Heart left ventricle (tissue), 16 donors: Measurements from ENCODE around the gene PTTG1. TPM values are rescaled to one million over a fixed set of nuclear protein-coding genes. Genes with fewer than 3 reads are reported as not detected.

Source experiments
- ATAC-seq, 4 donors: fragments of 200-7000 bp; cut with Tn5 transposase; one replicate each; pipeline ENCODE4 v1.9.1; 2020 to 2022; ENCODE audit warnings: moderate library complexity in 4 of 4, mild to moderate bottlenecking in 3 of 4, moderate number of reproducible peaks in 1 of 4
- DNase-seq, 5 donors: peaks; one replicate each; pipeline ENCODE4 v3.0.0-alpha.2; 2020
- H3K27ac ChIP-seq, 12 donors: fragments of 200-600 bp; sonication (generic) in 4 of 12; one replicate each; pipeline versions ENCODE4 v1.5.0 to v1.8.0; 2016 to 2022; ENCODE audit warnings: mild to moderate bottlenecking in 2 of 12
- H3K27me3 ChIP-seq, 9 donors: fragments of 200-600 bp; sonication (generic) in 2 of 9; one replicate each; pipeline versions ENCODE4 v1.5.1 to v1.8.0; 2016 to 2022; ENCODE audit warnings: mild to moderate bottlenecking in 3 of 9
- H3K36me3 ChIP-seq, 9 donors: fragments of 200-600 bp; sonication (generic) in 2 of 9; one replicate each; pipeline versions ENCODE4 v1.5.0 to v1.8.0; 2018 to 2022; ENCODE audit warnings: mild to moderate bottlenecking in 2 of 9
- H3K4me1 ChIP-seq, 12 donors: fragments of 200-600 bp; sonication (generic) in 4 of 12; one replicate each; pipeline versions ENCODE4 v1.5.0 to v1.8.0; 2016 to 2022; ENCODE audit warnings: mild to moderate bottlenecking in 3 of 12
- H3K4me3 ChIP-seq, 12 donors: fragments of 200-600 bp; sonication (generic) in 4 of 12; one replicate each; pipeline versions ENCODE4 v1.5.0 to v1.8.0; 2017 to 2022; ENCODE audit warnings: mild to moderate bottlenecking in 9 of 12, moderate library complexity in 4 of 12
- H3K9me3 ChIP-seq, 12 donors: fragments of 200-600 bp; sonication (generic) in 4 of 12; one replicate each; pipeline versions ENCODE4 v1.5.0 to v1.8.0; 2016 to 2022; ENCODE audit warnings: mild to moderate bottlenecking in 1 of 12
- POLR2A ChIP-seq, 2 donors: fragments of 450-650 bp; IDR thresholded peaks; one replicate each; pipeline ENCODE4 v1.6.1; 2017; ENCODE audit warnings: antibody characterized with exemption in 2 of 2, mild to moderate bottlenecking in 2 of 2, moderate library complexity in 2 of 2
- WGBS, 4 donors: extraction: QIAGEN DNeasy Blood & Tissue Kit in 2 of 4; methylation state at CpG; one replicate each; pipeline versions ENCODE4 v1.1.5 to v1.1.7; 2013 to 2018; 5-methylcytosine and 5-hydroxymethylcytosine counted together
- intact Hi-C, 10 donors: fragments of 100-400 bp; cut with DNase I; formaldehyde crosslinking; loops; one replicate each; pipeline versions ENCODE4 v1.11.1 to v1.14.2; 2022
- polyA plus RNA-seq, 2 donors: library from polyadenylated mRNA; stranded (reverse); fragments of 200-250 nt; gene quantifications; one replicate each; pipeline ENCODE4 v1.2.3, GENCODE V29; 2013
- total RNA-seq, 9 donors: library from RNA; depleted of rRNA in 2 of 9; stranded (reverse); fragments of >200 nt in 2 of 9; fragmentation: NEBNext Ultra II Directional in 3 of 9; extraction: Animal tissue kit (Norgen Biotek cat#: 25700) in 3 of 9; gene quantifications; one replicate each; pipeline versions ENCODE4 v1.1.0 to v1.2.4, GENCODE V29; 2016 to 2023
- TF ChIP-seq, protein P1 (sequence below), 12 donors: fragments of 200-600 bp; sonication (generic) in 4 of 12; IDR thresholded peaks; one replicate each; pipeline versions ENCODE4 v1.5.0 to v1.8.0; 2018 to 2022; ENCODE audit warnings: antibody characterized with exemption in 12 of 12, mild to moderate bottlenecking in 5 of 12
- donor health status: ischemic (EF 13 %, LVEDD 7.1; RV severe dilation, severe dysfunction).
- donor health status: healthy with polysubstance abuse.
- donor health status: DM: no; HTN: yes; CAD: no.
- donor health status: DM: no; HTN: no; CAD: no.
- donor health status: ischemic (EF 25% LVEDD 6.9; RV normal size, moderate dysfunction).
- donor health status: ischemic (EF 25% LVEDD 5.7; RV mildly dilated, moderate dysfunction).
- donor health status: healthy.
- donor health status: DM: yes; HTN: yes; CAD: no.
- donor health status: ischemic (EF 35%, LVEDD 5.7; RV mildly dilated, moderate dysfunction).
- donor health status: nonischemic (EF 11% LVEDD 7.7; RV severe dilation, severe dysfunction).
- donor health status: DM: yes; HTN: yes; CAD: no.
- donor health status: PGD.
- donor health status: ischemic (EF 29% LVEDD 5.4; RV normal size, mild dysfunction).
- donor health status: nonischemic (EF 23%, LVEDD 6.1; RV moderate dilation, normal function).

PTTG1 gene
- total and polyA plus RNA-seq, 11 donors, result 0.70 to 22.9 (median 1.7) TPM

DNA sequence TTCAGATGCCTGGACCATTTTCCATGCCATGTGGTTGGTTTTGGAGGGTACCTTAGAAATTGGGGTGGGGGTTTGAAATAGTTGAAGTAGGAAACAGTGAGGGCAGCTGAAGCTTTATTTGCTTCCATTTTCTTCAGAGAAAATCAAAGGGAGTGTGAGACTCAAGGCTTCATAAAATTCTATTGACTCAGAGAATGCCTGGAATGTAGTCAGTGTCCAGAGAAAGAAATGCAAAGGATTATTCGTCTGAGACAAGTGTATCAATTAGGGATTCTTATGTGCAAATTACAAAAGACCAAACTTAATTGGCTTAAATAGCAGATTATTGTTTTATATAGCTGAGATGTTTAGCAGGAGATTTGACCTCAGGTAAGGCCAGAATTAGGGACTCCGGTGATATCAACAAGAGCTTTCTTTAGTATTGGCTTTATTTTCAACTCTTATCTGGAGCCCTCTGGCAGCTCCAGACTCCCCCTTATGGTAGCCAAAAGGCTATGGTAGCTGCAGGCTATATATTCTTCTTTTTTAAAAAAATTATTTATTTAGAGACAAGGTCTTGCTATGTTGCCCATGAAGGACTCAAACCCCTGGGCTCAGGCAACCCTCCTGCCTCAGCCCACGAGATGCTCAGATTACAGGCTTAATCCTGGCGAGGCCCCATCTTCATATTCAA is 38.9 kb downstream of the PTTG1 start:
- intact Hi-C loops, result no loop called here
- Histone ChIP-seq H3K27ac (no peak overlapping the region), H3K4me1 (peaks cover 0 to 9% (median 0%) of the 10 kb centered on the region in 12 donors), H3K36me3 (no peaks in the 10 kb centered on the region), H3K27me3 (peaks cover 0 to 4% (median 0%) of the 10 kb centered on the region in 9 donors), H3K9me3 (no peaks in the 10 kb centered on the region), H3K4me3 (no peak overlapping the region)
- TF ChIP-seq, protein P1, sequence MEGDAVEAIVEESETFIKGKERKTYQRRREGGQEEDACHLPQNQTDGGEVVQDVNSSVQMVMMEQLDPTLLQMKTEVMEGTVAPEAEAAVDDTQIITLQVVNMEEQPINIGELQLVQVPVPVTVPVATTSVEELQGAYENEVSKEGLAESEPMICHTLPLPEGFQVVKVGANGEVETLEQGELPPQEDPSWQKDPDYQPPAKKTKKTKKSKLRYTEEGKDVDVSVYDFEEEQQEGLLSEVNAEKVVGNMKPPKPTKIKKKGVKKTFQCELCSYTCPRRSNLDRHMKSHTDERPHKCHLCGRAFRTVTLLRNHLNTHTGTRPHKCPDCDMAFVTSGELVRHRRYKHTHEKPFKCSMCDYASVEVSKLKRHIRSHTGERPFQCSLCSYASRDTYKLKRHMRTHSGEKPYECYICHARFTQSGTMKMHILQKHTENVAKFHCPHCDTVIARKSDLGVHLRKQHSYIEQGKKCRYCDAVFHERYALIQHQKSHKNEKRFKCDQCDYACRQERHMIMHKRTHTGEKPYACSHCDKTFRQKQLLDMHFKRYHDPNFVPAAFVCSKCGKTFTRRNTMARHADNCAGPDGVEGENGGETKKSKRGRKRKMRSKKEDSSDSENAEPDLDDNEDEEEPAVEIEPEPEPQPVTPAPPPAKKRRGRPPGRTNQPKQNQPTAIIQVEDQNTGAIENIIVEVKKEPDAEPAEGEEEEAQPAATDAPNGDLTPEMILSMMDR (IDR thresholded peaks at IDR 0.05), result no peak
- TF ChIP-seq POLR2A (IDR thresholded peaks at IDR 0.05), result no peak
- ATAC-seq (no peak), DNase-seq (no peak)
- WGBS, 4 donors, result 82 to 87% (median 85%) methylated on average over 4 of the region's 4 CpGs

DNA sequence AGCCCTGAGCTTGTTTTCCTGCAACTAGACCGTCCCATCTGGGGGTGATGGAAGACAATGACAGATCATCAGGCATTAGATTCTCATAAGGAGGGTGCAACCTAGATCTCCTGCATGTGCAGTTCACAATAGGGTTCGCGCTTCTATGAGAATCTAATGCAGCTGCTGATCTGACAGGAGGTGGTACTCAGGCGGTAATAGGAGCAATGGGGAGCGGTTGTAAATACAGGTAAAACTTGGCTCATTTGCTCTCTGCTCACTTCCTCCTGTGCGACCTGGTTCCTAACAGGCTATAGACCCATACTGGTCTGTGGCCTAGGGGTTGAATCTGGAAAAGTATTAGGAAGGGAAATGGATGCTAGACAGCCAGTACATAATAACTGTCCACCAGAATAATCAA is 39.7 kb downstream of the PTTG1 start:
- Histone ChIP-seq H3K27ac (no peak overlapping the region), H3K4me3 (no peak overlapping the region), H3K4me1 (peaks cover 0 to 11% (median 0%) of the 10 kb centered on the region in 12 donors), H3K27me3 (no peaks in the 10 kb centered on the region), H3K36me3 (no peaks in the 10 kb centered on the region), H3K9me3 (no peaks in the 10 kb centered on the region)
- no peak for DNase-seq
- ATAC-seq, result no peak
- intact Hi-C loops, result no loop called here
- no peak for TF ChIP-seq POLR2A (IDR thresholded peaks at IDR 0.05)
- TF ChIP-seq, protein P1 (IDR thresholded peaks at IDR 0.05), result no peak
- 80 to 99% (median 89%) methylated on average over 6 of the region's 6 CpGs for WGBS, 4 donors

DNA sequence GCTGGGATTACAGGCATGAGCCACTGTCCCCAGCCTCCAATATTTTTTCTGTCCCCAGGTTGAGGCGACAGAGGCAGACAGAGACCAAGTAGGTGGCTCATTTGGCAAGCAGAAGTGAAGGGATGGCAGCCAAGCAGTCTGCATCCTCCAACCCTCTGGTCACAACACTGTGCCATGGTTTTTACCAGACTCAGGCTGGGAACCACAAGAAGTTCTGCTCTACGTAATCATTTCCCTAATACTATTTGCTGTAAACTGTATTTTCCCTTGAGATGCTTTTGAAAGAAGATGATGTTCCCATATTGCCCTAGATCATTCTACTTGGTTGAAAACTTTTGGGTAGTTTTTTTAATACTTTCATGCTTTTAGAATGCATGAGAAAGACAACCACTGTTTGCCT is 40.5 kb downstream of the PTTG1 start:
- Histone ChIP-seq H3K9me3 (no peaks in the 10 kb centered on the region), H3K4me3 (no peak overlapping the region), H3K27ac (no peak overlapping the region), H3K4me1 (peaks cover 0 to 19% (median 3%) of the 10 kb centered on the region in 12 donors), H3K27me3 (no peaks in the 10 kb centered on the region), H3K36me3 (no peaks in the 10 kb centered on the region)
- TF ChIP-seq, protein P1 (IDR thresholded peaks at IDR 0.05), result no peak
- TF ChIP-seq POLR2A (IDR thresholded peaks at IDR 0.05), result no peak
- no peak for DNase-seq
- WGBS, 4 donors, result 85 to 94% (median 89%) methylated on average over 2 of the region's 2 CpGs
- intact Hi-C loops, result no loop called here
- ATAC-seq, result no peak

DNA sequence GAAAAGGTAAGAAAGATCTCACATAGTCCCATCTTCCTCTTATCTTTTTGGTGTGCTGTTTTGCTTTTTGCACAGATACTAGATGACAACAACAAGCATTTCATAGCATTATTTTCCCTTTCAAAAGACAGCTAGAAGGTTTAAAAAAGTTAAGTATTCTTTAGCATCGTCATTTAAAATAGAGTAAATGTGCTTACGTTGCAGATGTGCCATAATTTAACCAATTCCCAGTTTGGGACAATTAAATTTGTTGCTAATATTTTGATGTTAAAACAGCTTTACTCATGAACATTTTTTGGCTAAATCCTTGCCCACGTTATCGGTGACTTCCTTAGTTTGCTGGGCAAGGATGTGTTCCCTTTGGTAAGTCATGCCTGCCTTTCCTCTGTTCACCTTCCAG is 41.6 kb downstream of the PTTG1 start:
- H3K36me3 ChIP-seq, result no peaks in the 10 kb centered on the region
- no peak for ATAC-seq
- no peak overlapping the region for H3K27ac ChIP-seq
- TF ChIP-seq, protein P1 (IDR thresholded peaks at IDR 0.05), result no peak
- no peak for TF ChIP-seq POLR2A (IDR thresholded peaks at IDR 0.05)
- H3K27me3 ChIP-seq, result no peaks in the 10 kb centered on the region
- H3K9me3 ChIP-seq, result no peaks in the 10 kb centered on the region
- peaks cover 0 to 29% (median 13%) of the 10 kb centered on the region in 12 donors for H3K4me1 ChIP-seq
- intact Hi-C loops, result no loop called here
- no peak for DNase-seq
- H3K4me3 ChIP-seq, result no peak overlapping the region
- 86 to 90% (median 89%) methylated on average over 4 of the region's 4 CpGs for WGBS, 4 donors
